ENCODE measurements around the gene FNDC7. TPM values are rescaled to one million over a fixed set of nuclear protein-coding genes. Genes with fewer than 3 reads are reported as not detected.

Gene FNDC7
- total RNA-seq, 1 donor from 2014 or later = not detected

DNA sequence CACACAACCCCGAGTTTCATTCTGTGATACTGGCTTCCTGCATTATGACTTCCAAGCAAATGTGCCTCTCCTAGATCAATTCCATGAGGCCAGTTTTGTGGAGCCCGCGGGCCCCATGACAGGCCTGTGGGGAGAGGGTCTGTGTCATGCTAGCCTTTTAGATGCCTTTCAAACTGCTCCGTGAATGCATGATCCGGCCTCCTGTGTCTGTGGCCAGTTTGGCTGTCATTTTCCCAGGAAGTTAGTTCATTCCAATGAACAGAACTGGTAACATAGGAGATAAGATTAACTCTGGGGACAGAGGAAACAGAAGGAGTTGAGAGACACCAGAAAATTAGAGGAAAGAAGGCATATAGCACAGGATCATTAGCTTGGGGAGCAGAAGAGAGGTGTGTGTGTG, 3.2 kb downstream of the FNDC7 start:
- H3K27me3 ChIP-seq = no peaks in the 10 kb centered on the region

DNA sequence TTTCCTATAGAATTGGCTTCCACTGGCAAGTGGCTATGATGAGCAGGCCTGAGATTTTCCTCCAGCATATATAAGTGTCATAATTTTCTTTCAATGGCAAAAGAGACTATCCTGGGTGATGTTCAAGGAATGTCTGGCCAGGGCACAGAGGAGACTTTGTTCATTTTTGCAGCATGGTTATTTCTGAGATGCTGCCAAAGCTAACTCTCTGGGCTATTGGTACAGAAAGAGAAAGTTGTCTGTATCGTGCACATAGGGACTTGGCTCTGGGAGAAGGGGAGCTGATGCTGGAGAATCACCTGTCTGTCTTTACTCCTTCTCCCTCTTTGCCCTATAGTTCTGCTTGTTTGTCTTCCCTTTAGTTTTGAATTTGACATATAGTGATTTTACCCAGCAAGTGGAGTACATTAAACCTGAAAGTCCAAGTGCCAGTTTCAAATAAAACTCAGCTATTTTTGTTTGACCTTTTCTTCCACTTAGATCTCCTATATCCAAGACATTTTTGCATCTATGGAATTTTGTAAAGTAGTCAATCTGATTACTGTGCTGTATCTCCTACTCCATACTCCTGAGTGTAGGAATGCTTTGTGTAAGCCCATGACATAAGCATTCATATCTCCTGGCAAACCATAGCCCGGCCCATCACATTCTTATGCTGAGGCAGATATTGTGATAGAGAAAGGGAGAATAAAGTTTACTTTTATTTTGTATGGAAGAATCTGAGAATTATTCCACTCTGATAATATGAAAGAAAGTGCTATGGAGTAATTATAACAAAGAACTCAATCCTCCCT, 3.9 kb downstream of the FNDC7 start:
- Histone ChIP-seq H3K27me3 (no peaks in the 10 kb centered on the region), H3K4me3 (no peak overlapping the region), H3K36me3 (no peaks in the 10 kb centered on the region), H3K4me1 (no peaks in the 10 kb centered on the region), H3K27ac (no peak overlapping the region), H3K9me3 (no peaks in the 10 kb centered on the region)
- TF ChIP-seq, protein P1, sequence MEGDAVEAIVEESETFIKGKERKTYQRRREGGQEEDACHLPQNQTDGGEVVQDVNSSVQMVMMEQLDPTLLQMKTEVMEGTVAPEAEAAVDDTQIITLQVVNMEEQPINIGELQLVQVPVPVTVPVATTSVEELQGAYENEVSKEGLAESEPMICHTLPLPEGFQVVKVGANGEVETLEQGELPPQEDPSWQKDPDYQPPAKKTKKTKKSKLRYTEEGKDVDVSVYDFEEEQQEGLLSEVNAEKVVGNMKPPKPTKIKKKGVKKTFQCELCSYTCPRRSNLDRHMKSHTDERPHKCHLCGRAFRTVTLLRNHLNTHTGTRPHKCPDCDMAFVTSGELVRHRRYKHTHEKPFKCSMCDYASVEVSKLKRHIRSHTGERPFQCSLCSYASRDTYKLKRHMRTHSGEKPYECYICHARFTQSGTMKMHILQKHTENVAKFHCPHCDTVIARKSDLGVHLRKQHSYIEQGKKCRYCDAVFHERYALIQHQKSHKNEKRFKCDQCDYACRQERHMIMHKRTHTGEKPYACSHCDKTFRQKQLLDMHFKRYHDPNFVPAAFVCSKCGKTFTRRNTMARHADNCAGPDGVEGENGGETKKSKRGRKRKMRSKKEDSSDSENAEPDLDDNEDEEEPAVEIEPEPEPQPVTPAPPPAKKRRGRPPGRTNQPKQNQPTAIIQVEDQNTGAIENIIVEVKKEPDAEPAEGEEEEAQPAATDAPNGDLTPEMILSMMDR (IDR thresholded peaks at IDR 0.05) = no peak
- intact Hi-C loops (cut with DNase I) = no loop called here
- ATAC-seq = no peak
- DNase-seq = no peak

More for the DNA sequence above, 3.2 kb downstream of the FNDC7 start:
- ATAC-seq = no peak
- no peaks in the 10 kb centered on the region for H3K9me3 ChIP-seq
- H3K4me3 ChIP-seq = no peak overlapping the region
- no peak overlapping the region for H3K27ac ChIP-seq
- no peaks in the 10 kb centered on the region for H3K4me1 ChIP-seq
- DNase-seq = no peak
- intact Hi-C loops (cut with DNase I) = no loop called here
- no peaks in the 10 kb centered on the region for H3K36me3 ChIP-seq
- TF ChIP-seq, protein P1 (IDR thresholded peaks at IDR 0.05) = no peak

DNA sequence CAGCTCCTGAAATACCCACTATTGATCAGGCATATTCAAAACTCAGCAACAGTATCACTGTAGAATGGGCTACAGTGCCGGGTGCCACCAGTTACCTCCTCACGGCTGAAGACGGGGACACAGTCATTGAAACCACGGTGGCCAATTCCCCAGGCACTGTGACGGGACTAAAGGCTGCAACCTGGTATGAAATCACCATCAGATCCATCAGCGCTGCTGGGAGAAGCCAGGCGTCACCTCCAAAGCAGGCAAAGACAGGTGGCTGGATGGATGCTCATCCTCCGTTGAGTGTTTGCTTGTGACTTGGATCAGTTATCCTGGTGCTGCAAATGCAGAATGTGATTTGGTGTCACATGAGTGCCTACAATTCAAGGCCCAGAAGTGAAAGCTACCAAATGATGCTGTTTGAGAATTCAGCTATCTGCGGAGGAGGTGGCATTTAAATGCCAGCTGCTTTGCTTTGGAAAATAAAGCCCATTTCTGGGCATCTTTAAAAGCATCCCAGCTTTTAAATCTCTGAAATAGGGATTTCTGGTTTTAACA, 5.1 kb downstream of the FNDC7 start:
- H3K9me3 ChIP-seq = no peaks in the 10 kb centered on the region
- TF ChIP-seq, protein P1 (IDR thresholded peaks at IDR 0.05) = no peak
- H3K4me1 ChIP-seq = no peaks in the 10 kb centered on the region
- no peaks in the 10 kb centered on the region for H3K36me3 ChIP-seq
- H3K27me3 ChIP-seq = no peaks in the 10 kb centered on the region
- intact Hi-C loops (cut with DNase I) = no loop called here
- DNase-seq = no peak
- ATAC-seq = no peak
- H3K4me3 ChIP-seq = no peak overlapping the region
- H3K27ac ChIP-seq = no peak overlapping the region

DNA sequence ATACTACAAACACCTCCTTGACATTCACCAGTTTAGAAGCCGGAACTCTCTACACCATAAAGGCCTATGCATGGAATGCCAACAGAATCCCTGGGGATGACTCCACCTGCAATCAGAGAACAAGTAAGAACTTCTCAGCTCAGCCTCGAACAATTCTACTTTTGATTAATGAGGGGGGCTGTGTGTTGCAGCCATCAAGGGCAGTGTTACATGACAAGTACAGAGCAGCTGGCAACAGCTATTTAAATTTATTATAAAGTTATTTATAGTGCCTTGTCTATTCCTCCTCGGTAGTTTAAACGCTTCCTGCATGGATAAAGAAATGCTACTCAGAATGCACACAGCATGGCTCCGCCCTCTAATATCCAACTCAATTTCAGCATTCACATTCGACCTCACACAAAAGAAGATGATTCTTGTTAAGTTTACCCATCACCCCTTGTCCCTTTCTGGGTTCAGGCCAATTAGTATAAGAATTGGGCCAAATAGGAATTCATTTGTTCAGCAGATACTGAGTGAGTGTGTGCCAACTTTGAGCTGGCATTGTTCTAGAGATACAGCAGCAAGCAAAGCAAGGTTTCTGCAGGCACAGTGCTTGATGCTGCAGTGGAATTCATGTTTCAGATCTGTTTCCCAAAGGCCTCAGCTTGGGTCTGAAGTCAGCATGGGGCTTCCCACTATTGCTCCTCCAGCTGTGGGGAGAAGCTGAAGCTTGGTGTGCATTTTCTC, 6.4 kb downstream of the FNDC7 start:
- intact Hi-C loops (cut with DNase I) = no loop called here
- H3K27ac ChIP-seq = no peak overlapping the region
- H3K4me3 ChIP-seq = no peak overlapping the region
- no peaks in the 10 kb centered on the region for H3K27me3 ChIP-seq
- no peak for ATAC-seq
- H3K4me1 ChIP-seq = no peaks in the 10 kb centered on the region
- H3K36me3 ChIP-seq = no peaks in the 10 kb centered on the region
- no peak for DNase-seq
- TF ChIP-seq, protein P1 (IDR thresholded peaks at IDR 0.05) = no peak
- no peaks in the 10 kb centered on the region for H3K9me3 ChIP-seq

DNA sequence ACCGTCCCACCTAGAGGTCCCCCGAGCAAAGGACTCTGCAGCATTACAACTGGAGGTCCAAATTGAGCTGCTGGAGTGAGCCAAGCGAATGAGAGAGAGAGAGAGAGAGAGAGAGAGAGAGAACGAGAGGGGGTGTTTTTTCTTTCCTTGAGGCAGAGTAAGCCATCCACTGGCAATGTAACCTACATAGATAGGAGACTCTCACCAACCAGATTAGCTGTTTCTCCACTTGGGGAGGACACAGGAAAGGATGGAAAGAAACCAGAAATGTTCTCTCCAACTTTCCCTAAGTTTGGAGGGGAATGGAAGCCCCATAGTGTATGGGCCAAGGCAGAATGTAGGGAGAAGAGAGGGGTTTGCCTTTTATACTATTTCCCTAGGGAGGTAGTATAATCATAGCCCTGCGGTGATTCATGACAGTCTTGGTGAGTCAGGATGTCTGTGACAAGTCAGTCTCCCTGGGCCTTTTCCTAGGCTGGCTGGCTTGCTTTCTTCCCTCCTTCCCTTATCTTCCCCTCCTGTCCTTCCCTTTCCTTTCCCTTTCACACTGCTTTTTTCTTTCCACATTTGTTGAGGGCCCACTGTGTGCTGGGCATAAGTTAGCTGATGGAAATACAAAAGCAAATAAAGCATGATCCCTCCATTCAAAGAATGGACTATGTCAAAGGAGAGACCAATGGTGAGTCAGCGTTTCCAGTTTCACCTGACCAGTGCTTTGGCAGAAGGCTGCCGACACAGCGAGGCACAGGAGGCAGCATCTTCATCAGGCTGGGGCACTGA, 7.1 kb downstream of the FNDC7 start:
- ATAC-seq (no peak), DNase-seq (no peak)
- no peak overlapping the region for H3K27ac ChIP-seq
- no peaks in the 10 kb centered on the region for H3K4me1 ChIP-seq
- no peaks in the 10 kb centered on the region for H3K27me3 ChIP-seq
- H3K9me3 ChIP-seq = no peaks in the 10 kb centered on the region
- no peak overlapping the region for H3K4me3 ChIP-seq
- TF ChIP-seq, protein P1 (IDR thresholded peaks at IDR 0.05) = no peak
- intact Hi-C loops (cut with DNase I) = no loop called here
- no peaks in the 10 kb centered on the region for H3K36me3 ChIP-seq

All from upper lobe of right lung (tissue), 1 donor.